Endodermal cell (in vitro differentiated cells): Measurements from ENCODE around the gene PAQR6. TPM values are rescaled to one million over a fixed set of nuclear protein-coding genes. Genes with fewer than 3 reads are reported as not detected.
A peak's percentile ranks its signal among the peaks of the same experiment; 100 is the strongest.

Experiments
- DNase-seq: peaks from one replicate; pipeline ENCODE4 v3.0.0-alpha.2; 2017
- H3K27ac ChIP-seq: 2 replicates; pipeline ENCODE4 v1.5.1; 2013; ENCODE audit warnings: mild to moderate bottlenecking, low read depth, low read length, moderate library complexity
- H3K27me3 ChIP-seq: 2 replicates; pipeline ENCODE4 v1.6.1; 2013; ENCODE audit warnings: mild to moderate bottlenecking, low read length, moderate library complexity; ENCODE audit not compliant: insufficient read depth, control insufficient read depth, poor library complexity, severe bottlenecking
- H3K36me3 ChIP-seq: 2 replicates; pipeline ENCODE4 v1.7.0; 2013; ENCODE audit warnings: mild to moderate bottlenecking, low read length, moderate library complexity; ENCODE audit not compliant: control insufficient read depth, insufficient read depth
- H3K4me1 ChIP-seq: one replicate; pipeline ENCODE4 v1.7.0; 2013; ENCODE audit warnings: low read length; ENCODE audit not compliant: control insufficient read depth, insufficient read depth
- H3K4me3 ChIP-seq: 2 replicates; pipeline ENCODE4 v1.5.1; 2013; ENCODE audit warnings: mild to moderate bottlenecking, low read length, moderate library complexity
- H3K9ac ChIP-seq: 2 replicates; pipeline ENCODE4 v1.6.1; 2013; ENCODE audit warnings: mild to moderate bottlenecking, low read length, moderate library complexity; ENCODE audit not compliant: poor library complexity, severe bottlenecking; ENCODE audit errors: extremely low read depth
- H3K9me3 ChIP-seq: 2 replicates; pipeline ENCODE4 v1.6.1; 2013; ENCODE audit warnings: mild to moderate bottlenecking, low read length, moderate library complexity; ENCODE audit not compliant: control insufficient read depth
- H3K27ac Mint-ChIP-seq: 2 replicates; pipeline ENCODE4 v1.8.0; 2020; ENCODE audit warnings: mixed read lengths
- H3K27me3 Mint-ChIP-seq: 2 replicates; pipeline ENCODE4 v1.8.0; 2021; ENCODE audit warnings: mild to moderate bottlenecking, mixed read lengths; ENCODE audit not compliant: insufficient read depth
- H3K36me3 Mint-ChIP-seq: 2 replicates; pipeline ENCODE4 v1.8.0; 2020; ENCODE audit warnings: low read depth, mixed read lengths
- H3K4me1 Mint-ChIP-seq: 2 replicates; pipeline ENCODE4 v1.8.0; 2020; ENCODE audit warnings: mixed read lengths
- H3K4me3 Mint-ChIP-seq: 2 replicates; pipeline ENCODE4 v1.8.0; 2020; ENCODE audit warnings: mild to moderate bottlenecking, moderate library complexity, mixed read lengths
- H3K9me3 Mint-ChIP-seq: 2 replicates; pipeline ENCODE4 v1.8.0; 2020; ENCODE audit warnings: mild to moderate bottlenecking, mixed read lengths
- CTCF ChIP-seq: fragments of 200-600 bp; sonication (generic); conservative IDR thresholded peaks from 2 replicates; pipeline ENCODE4 v1.5.0; 2021; ENCODE audit warnings: antibody characterized with exemption, mild to moderate bottlenecking
- WGBS, 2 experiments: methylation state at CpG; one replicate each; pipeline versions ENCODE4 v1.1.5 to v1.1.7; 2013; ENCODE audit warnings: missing lambda C conversion rate in 2 of 2, mixed read lengths in 1 of 2; ENCODE audit not compliant: insufficient coverage in 1 of 2, insufficient read length in 1 of 2; 5-methylcytosine and 5-hydroxymethylcytosine counted together
- total RNA-seq, 2 donors: library from RNA; stranded (reverse); fragmentation: NEBNext Ultra II Directional in 1 of 2; extraction: Animal tissue kit (Norgen Biotek cat#: 25700) in 1 of 2; gene quantifications; 2 replicates in 1 of 2; 3 replicates in 1 of 2; pipeline ENCODE4 v1.2.1, GENCODE V29; 2021

PAQR6 gene
- total RNA-seq, 2 donors from 2014 or later = 12.2 to 16.4 TPM

DNA sequence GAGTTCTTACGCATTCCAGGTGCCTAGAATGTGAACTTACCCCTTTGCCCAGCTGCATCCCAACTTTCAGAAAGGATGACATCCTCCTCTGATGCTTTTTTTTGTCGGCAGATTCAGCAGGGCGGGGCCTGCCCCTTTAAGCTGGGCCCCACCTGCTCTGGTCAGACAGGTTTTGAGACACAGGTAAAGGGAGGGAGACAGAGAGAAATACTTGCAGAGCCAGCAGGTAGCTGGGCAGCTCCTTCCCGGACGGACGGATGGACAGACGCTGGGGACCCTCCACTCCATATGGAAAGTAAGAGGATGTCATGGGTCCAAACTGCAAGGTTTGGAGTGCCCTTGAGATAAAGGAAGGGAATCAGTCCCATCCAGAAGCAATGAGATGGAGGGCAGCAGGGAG, 36.3 kb upstream of the PAQR6 start, which contains the start of gene TMEM79:
Gene TMEM79, plus strand, starts transcription at position 214 of the 400 bp plus-strand sequence. CDS start 902 bp downstream, outside the sequence.
- peak within 1 kb of the TSS; percentile 89 for H3K27ac Mint-ChIP-seq
- Histone ChIP-seq H3K4me3 (peak within 1 kb of the TSS; percentile 90), H3K9ac (peak within 1 kb of the TSS; percentile 82), H3K36me3 (peaks cover 17% of the 10 kb centered on the region), H3K27me3 (no peaks in the 10 kb centered on the region), H3K9me3 (no peaks in the 10 kb centered on the region), H3K4me1 (peaks cover 6% of the 10 kb centered on the region), H3K27ac (no peak within 1 kb of the TSS)
- 90 to 93% methylated on average over 5 to 7 of the region's 7 CpGs for WGBS, 2 experiments
- peaks cover 14% of the 10 kb centered on the region for H3K4me1 Mint-ChIP-seq
- H3K4me3 Mint-ChIP-seq = peak within 1 kb of the TSS; percentile 95
- peaks cover 5% of the 10 kb centered on the region for H3K36me3 Mint-ChIP-seq
- H3K9me3 Mint-ChIP-seq = no peaks in the 10 kb centered on the region
- no peak for DNase-seq
- no peaks in the 10 kb centered on the region for H3K27me3 Mint-ChIP-seq
- TF ChIP-seq CTCF = no peak

DNA sequence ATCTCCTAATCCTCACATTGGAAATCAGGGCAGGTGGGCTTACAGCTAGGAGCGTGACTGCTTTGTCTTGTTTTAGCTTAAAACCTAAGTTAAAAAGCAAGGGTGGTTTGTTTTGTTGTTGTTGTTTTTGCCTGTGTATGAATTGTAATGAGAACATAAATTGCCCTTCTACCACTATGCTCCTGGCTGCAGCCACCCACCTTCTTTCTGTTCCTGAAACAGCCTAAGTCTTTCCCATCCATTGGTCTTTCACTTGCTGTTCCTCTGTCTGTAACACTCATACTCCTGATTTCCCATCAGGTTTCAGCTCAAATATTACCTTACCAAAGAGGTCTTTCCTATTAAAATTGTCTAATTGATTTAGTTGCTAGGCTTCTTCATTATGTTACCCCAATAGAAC, 35.7 kb upstream of the PAQR6 start:
- Mint-ChIP-seq H3K4me3 (peak overlapping the region; percentile 95), H3K4me1 (peaks cover 14% of the 10 kb centered on the region), H3K27ac (peak overlapping the region; percentile 89), H3K27me3 (no peaks in the 10 kb centered on the region), H3K9me3 (no peaks in the 10 kb centered on the region), H3K36me3 (peaks cover 4% of the 10 kb centered on the region)
- Histone ChIP-seq H3K27ac (no peak overlapping the region), H3K4me1 (peaks cover 6% of the 10 kb centered on the region), H3K27me3 (no peaks in the 10 kb centered on the region), H3K36me3 (peaks cover 20% of the 10 kb centered on the region), H3K4me3 (peak overlapping the region; percentile 90), H3K9me3 (no peaks in the 10 kb centered on the region), H3K9ac (peak overlapping the region; percentile 82)
- DNase-seq = no peak
- WGBS, 2 experiments = 100% methylated on average over 1 of the region's 1 CpG; no CpG with 5 or more reads in 1 of the 2 experiments
- TF ChIP-seq CTCF = no peak

DNA sequence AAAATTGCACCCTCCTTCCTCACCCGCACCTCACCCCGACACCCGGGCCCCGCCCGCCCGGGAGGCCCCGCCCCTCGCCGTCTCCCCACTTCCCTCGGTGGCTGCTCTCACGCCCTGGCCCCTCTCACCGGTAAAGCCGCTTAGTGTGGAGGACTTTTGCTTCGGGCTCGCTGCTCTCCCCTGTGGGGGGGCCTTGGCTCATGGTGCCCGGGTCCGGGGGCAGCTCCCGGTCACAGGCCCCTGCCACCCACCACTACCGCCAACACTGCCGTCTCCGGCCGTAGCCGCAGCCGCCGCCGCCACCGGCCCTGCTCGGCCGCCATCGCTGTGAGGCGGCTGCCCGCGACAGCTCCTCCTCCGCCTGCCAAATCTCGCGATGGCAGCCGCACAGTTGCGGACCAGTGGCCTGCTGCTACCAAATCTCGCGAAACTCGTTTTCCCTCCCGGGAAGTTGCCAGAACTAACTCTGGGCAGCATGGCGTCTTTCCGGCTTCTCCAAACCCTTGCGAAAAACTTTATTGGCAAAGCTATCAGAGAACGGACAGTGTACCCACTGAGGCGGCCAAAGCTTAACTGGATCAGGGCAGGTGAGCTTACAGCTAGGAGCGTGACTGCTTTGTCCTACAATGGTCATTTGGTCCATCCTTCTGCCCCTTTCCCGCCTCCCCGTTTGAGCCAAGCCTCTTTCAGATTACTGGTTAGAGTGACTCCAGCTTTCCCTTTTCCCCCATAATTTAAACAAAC, 34.8 kb upstream of the PAQR6 start, which contains the start of gene SMG5:
Gene SMG5, minus strand, starts transcription at position 347 of the 744 bp plus-strand sequence. Its CDS starts 145 bp downstream, at position 202.
- 0% methylated on average over 13 to 50 of the region's 50 CpGs for WGBS, 2 experiments
- no peaks in the 10 kb centered on the region for H3K27me3 ChIP-seq
- no peaks in the 10 kb centered on the region for H3K9me3 ChIP-seq
- peak within 1 kb of the TSS; percentile 90 for H3K4me3 ChIP-seq
- peak within 1 kb of the TSS; percentile 82 for H3K9ac ChIP-seq
- Mint-ChIP-seq H3K27me3 (no peaks in the 10 kb centered on the region), H3K4me3 (peak within 1 kb of the TSS; percentile 95), H3K36me3 (peaks cover 13% of the 10 kb centered on the region), H3K9me3 (no peaks in the 10 kb centered on the region), H3K27ac (peak within 1 kb of the TSS; percentile 89), H3K4me1 (peaks cover 14% of the 10 kb centered on the region)
- no peak for TF ChIP-seq CTCF
- H3K36me3 ChIP-seq = peaks cover 29% of the 10 kb centered on the region
- peak; percentile 98 for DNase-seq
- peaks cover 6% of the 10 kb centered on the region for H3K4me1 ChIP-seq
- peak within 1 kb of the TSS; percentile 88 for H3K27ac ChIP-seq
